Activated T-cell treated with anti-CD3 and anti-CD28 coated beads, Interleukin-2, amount 50 U/mL, for 4 hours (primary cell): ENCODE data around the gene CXCL12. TPM values are rescaled to one million over a fixed set of nuclear protein-coding genes. Genes with fewer than 3 reads are reported as not detected.

Experiments
- ATAC-seq, 2 donors: fragments of 200-7000 bp; cut with Tn5 transposase; one replicate each; pipeline ENCODE4 v1.10.0; 2021
- DNase-seq: peaks from one replicate; pipeline ENCODE4 v3.0.0-alpha.2; 2020
- H3K27me3 Mint-ChIP-seq: one replicate; pipeline ENCODE4 v1.8.0; 2021; ENCODE audit warnings: low read depth, mixed read lengths
- H3K36me3 Mint-ChIP-seq: one replicate; pipeline ENCODE4 v1.8.0; 2022; ENCODE audit warnings: mixed read lengths; ENCODE audit not compliant: insufficient read depth
- H3K4me1 Mint-ChIP-seq: one replicate; pipeline ENCODE4 v1.8.0; 2021; ENCODE audit warnings: low read depth, mixed read lengths
- H3K4me3 Mint-ChIP-seq: one replicate; pipeline ENCODE4 v1.8.0; 2021; ENCODE audit warnings: mild to moderate bottlenecking, moderate library complexity, mixed read lengths
- H3K9me3 Mint-ChIP-seq: one replicate; pipeline ENCODE4 v1.8.0; 2021; ENCODE audit warnings: mixed read lengths
- total RNA-seq, 3 donors: library from RNA; stranded (reverse); gene quantifications; one replicate each; pipeline ENCODE4 v1.2.1, GENCODE V29; 2021

The CXCL12 gene
- total RNA-seq, 3 donors from 2014 or later: 0.13 to 0.16 TPM; not detected in 1

- H3K27me3 Mint-ChIP-seq: peaks cover 2% of the 10 kb centered on the region
Measured at GRCh38 chr10:44369296-44369695, 15.6 kb downstream of the CXCL12 start.

GRCh38 chr10:44368637-44369036, 16.3 kb downstream of the CXCL12 start:
- no peak for DNase-seq
- Mint-ChIP-seq H3K4me1 (no peaks in the 10 kb centered on the region), H3K4me3 (no peak overlapping the region), H3K36me3 (no peaks in the 10 kb centered on the region), H3K27me3 (peaks cover 2% of the 10 kb centered on the region), H3K9me3 (no peaks in the 10 kb centered on the region)
- no peak for ATAC-seq

More at GRCh38 chr10:44369296-44369695, 15.6 kb downstream of the CXCL12 start:
- H3K9me3 Mint-ChIP-seq: no peaks in the 10 kb centered on the region
- H3K4me3 Mint-ChIP-seq: no peak overlapping the region
- no peak for DNase-seq
- H3K4me1 Mint-ChIP-seq: no peaks in the 10 kb centered on the region
- no peak for ATAC-seq
- H3K36me3 Mint-ChIP-seq: no peaks in the 10 kb centered on the region

- H3K4me1 Mint-ChIP-seq: no peaks in the 10 kb centered on the region
- no peak overlapping the region for H3K4me3 Mint-ChIP-seq
- H3K9me3 Mint-ChIP-seq: no peaks in the 10 kb centered on the region
- no peaks in the 10 kb centered on the region for H3K36me3 Mint-ChIP-seq
- no peak for ATAC-seq
- H3K27me3 Mint-ChIP-seq: peaks cover 2% of the 10 kb centered on the region
- no peak for DNase-seq
Measured at GRCh38 chr10:44366941-44367630, 17.8 kb downstream of the CXCL12 start.

DNA sequence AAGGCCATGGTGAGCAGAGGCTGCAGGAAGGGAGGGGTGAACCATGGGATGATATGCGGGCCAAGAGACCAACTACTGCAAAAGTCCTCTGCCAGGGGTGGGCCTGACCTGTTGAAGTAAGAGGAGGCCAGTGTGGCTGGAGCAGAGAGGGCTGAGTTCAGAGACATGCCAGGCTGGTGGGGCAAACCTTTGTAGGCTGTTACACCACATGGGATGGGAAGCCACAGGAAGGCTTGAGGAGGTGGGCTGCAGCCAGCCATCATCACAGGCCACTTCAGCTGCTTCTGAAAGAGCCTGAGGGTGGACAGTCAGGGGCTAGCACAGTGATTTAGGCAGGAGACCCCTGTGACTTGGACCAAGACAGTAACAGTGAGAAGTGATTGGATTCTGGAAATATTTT, 20.3 kb downstream of the CXCL12 start:
- Mint-ChIP-seq H3K36me3 (no peaks in the 10 kb centered on the region), H3K9me3 (no peaks in the 10 kb centered on the region), H3K27me3 (no peaks in the 10 kb centered on the region), H3K4me1 (no peaks in the 10 kb centered on the region), H3K4me3 (no peak overlapping the region)
- ATAC-seq: no peak
- no peak for DNase-seq

DNA sequence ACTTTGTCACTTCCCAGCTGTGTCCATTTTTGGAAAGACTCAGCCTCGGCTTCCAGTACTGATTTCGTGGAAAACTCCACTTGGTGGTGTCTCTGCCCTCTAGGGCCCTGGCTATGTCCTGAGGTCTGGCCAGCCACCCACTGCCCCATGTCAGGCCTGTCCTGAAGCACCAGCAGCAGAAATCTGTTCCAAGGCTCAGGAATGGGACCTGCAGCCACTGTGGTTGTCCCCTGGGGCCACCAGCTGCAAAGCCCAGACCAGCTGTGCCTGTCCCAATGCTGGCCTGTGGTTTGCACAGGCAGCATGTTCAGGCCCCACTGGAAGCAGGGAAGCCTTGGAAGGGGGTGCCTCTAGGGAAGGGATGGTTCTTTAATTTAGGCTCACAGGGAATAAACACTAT, 21.2 kb downstream of the CXCL12 start:
- H3K4me3 Mint-ChIP-seq: no peak overlapping the region
- H3K4me1 Mint-ChIP-seq: no peaks in the 10 kb centered on the region
- ATAC-seq (no peak), DNase-seq (no peak)
- H3K36me3 Mint-ChIP-seq: no peaks in the 10 kb centered on the region
- H3K9me3 Mint-ChIP-seq: no peaks in the 10 kb centered on the region
- H3K27me3 Mint-ChIP-seq: no peaks in the 10 kb centered on the region

DNA sequence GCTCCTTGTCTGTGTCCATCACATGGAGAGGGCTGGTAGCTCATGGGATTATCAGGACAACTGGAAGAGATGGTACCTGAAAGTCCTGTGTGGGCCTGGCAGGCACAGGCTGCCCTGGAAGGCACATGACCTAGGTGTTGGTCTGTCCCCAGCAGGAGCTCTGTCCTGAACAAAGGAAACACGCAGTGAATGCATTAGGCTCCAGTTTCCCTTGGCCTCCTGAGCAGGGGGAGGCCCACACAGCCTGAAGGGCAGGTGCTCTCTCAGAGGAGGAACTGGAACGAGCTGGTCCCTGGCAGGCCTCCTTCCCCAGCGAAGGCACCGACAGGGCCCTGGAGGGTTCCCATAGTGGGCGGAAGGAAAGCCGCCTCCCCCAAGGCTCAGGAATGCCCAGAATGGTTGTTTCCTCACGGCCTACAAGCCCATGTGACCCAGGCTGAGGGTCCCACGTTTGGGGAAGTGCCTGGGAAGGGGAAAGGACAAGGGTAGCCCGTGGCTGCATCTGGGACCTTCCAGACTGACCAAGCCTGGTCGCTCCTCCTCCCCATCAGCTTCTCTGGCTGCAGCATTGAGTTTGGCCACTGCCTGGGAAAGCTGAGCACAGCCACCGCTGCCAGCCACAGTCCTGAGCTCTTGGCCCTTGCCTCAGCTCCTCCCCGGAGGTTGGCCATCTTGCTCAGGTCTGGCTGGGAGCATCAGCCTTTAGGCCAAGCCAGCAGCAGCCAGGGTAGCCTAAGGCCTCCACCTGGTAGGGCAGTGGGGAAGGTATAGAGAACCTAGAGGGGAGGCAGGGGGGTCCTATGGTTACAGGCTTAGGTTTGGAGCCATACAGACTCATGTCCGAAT, 21.8 kb downstream of the CXCL12 start:
- H3K27me3 Mint-ChIP-seq: no peaks in the 10 kb centered on the region

DNA sequence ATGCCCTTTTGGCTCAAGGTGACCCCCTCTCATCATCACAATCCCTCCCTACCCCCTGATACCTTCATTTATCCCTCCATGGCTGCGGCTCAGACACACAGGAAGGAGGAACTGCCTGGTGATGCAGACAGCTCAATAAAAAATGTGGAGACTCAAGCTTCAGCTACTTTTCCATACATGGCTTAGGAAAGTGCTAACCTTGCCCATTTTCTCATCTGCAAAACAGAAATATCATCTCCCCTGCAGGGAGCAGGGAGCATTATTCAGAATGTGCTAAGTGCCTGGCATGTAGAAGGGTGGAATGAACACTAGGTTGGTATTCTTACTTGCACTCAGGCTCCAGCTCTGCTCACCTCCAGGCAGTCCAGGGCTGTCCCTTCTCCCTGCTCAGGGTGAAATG, 23.8 kb downstream of the CXCL12 start:
- Mint-ChIP-seq H3K27me3 (no peaks in the 10 kb centered on the region), H3K9me3 (no peaks in the 10 kb centered on the region), H3K4me3 (no peak overlapping the region), H3K4me1 (no peaks in the 10 kb centered on the region), H3K36me3 (no peaks in the 10 kb centered on the region)
- DNase-seq (no peak), ATAC-seq (no peak)

More for the DNA sequence above, 21.8 kb downstream of the CXCL12 start:
- no peak overlapping the region for H3K4me3 Mint-ChIP-seq
- H3K9me3 Mint-ChIP-seq: no peaks in the 10 kb centered on the region
- H3K4me1 Mint-ChIP-seq: no peaks in the 10 kb centered on the region
- DNase-seq (no peak), ATAC-seq (no peak)
- H3K36me3 Mint-ChIP-seq: no peaks in the 10 kb centered on the region

DNA sequence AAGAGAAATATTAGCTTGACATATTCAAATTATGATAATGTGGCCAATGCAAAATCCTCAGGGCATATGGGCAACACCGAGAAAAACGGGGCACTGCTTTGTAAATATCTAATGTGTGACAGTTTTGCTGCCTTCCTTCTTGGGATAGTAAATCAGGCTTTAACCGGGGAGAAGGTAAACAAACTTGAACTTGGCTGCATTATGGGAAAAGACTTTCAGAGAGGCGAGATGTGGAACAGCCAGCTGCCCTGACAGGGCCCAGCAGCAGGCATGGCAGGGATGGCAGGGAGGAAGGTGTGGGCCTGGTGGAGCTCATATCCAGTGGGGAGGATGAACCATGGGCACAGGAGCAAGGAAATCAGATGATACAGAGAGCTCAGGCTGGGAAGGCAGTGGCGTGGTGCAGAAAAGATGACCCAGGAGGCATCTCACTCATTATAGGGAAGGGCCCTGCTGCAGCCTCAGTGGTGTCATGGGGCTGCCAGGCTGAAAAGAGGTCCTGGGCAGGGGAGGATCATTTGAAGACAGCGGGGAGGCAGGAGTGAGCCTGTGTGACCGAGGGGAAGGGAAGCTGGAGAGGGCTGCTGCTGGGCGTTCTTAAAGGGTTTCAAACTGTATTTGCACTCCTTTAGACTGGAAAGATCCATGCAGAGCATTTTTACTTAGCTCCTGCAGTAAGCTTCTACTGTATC, 26.7 kb downstream of the CXCL12 start:
- Mint-ChIP-seq H3K36me3 (no peaks in the 10 kb centered on the region), H3K4me3 (no peak overlapping the region), H3K4me1 (no peaks in the 10 kb centered on the region), H3K9me3 (no peaks in the 10 kb centered on the region), H3K27me3 (peaks cover 2% of the 10 kb centered on the region)
- no peak for DNase-seq
- ATAC-seq: no peak

DNA sequence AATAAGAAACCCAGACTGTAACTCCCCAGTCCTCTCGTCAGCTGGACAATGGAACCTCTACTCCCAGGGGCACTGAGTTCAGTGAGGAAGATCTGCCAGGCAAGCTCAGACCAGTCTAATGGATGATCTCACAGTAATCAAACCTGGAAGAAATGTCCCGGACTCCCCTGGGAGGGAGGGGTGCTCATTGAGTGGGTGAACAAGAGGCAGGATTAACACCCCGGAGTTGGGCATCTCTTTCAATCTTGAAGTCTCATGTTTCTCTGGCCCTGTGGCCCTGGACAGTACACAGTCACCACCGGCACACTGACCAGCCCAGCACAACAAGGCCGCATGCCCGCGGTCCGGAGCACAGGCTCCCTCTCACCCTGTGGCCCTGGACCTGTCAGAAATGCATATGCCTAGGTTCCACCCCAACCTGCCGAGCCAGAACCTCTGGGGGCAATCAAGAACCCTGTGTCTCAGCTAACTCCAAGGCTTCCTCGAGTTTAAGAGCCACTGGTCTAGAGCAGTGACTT, 27.8 kb downstream of the CXCL12 start:
- no peak for ATAC-seq
- Mint-ChIP-seq H3K36me3 (no peaks in the 10 kb centered on the region), H3K27me3 (peaks cover 2% of the 10 kb centered on the region), H3K9me3 (no peaks in the 10 kb centered on the region), H3K4me3 (no peak overlapping the region), H3K4me1 (no peaks in the 10 kb centered on the region)
- DNase-seq: no peak

- no peak for DNase-seq
- Mint-ChIP-seq H3K9me3 (no peaks in the 10 kb centered on the region), H3K27me3 (peaks cover 2% of the 10 kb centered on the region), H3K4me3 (no peak overlapping the region), H3K4me1 (no peaks in the 10 kb centered on the region), H3K36me3 (no peaks in the 10 kb centered on the region)
- no peak for ATAC-seq
Measured at GRCh38 chr10:44356139-44357022, 28.5 kb downstream of the CXCL12 start.

GRCh38 chr10:44355630-44356029, 29.3 kb downstream of the CXCL12 start:
- H3K36me3 Mint-ChIP-seq: no peaks in the 10 kb centered on the region
- no peaks in the 10 kb centered on the region for H3K9me3 Mint-ChIP-seq
- no peak overlapping the region for H3K4me3 Mint-ChIP-seq
- no peak for ATAC-seq
- H3K27me3 Mint-ChIP-seq: peaks cover 2% of the 10 kb centered on the region
- no peak for DNase-seq
- H3K4me1 Mint-ChIP-seq: no peaks in the 10 kb centered on the region

GRCh38 chr10:44354771-44355170, 30.1 kb downstream of the CXCL12 start:
- ATAC-seq (no peak), DNase-seq (no peak)
- Mint-ChIP-seq H3K27me3 (peaks cover 2% of the 10 kb centered on the region), H3K4me1 (no peaks in the 10 kb centered on the region), H3K36me3 (no peaks in the 10 kb centered on the region), H3K4me3 (no peak overlapping the region), H3K9me3 (no peaks in the 10 kb centered on the region)

DNA sequence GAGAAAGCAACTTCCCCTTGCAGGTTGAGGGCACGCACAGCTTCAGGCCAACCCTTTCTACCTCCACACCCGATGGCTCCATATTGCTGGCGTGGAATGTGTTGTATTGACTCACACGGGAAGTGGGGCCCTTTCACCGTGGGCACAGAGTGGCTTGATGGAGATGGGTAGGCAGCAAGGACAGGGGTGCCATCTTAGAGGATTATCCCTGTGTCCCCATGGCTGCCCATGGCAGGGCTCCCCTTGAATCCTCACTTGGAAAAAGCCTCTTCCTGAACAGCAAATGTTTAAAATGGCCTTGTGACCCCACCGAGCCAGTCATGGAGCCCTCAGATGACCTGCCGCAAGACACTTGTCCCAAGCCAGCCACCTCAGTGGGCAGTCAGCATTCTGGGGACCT, 31.2 kb downstream of the CXCL12 start:
- no peak for ATAC-seq
- no peak overlapping the region for H3K4me3 Mint-ChIP-seq
- DNase-seq: no peak
- H3K27me3 Mint-ChIP-seq: peaks cover 2% of the 10 kb centered on the region
- no peaks in the 10 kb centered on the region for H3K36me3 Mint-ChIP-seq
- H3K4me1 Mint-ChIP-seq: no peaks in the 10 kb centered on the region
- H3K9me3 Mint-ChIP-seq: no peaks in the 10 kb centered on the region

GRCh38 chr10:44353128-44353390, 31.8 kb downstream of the CXCL12 start:
- no peaks in the 10 kb centered on the region for H3K4me1 Mint-ChIP-seq
- no peak overlapping the region for H3K4me3 Mint-ChIP-seq
- no peaks in the 10 kb centered on the region for H3K9me3 Mint-ChIP-seq
- H3K36me3 Mint-ChIP-seq: no peaks in the 10 kb centered on the region
- ATAC-seq: no peak
- no peak for DNase-seq
- H3K27me3 Mint-ChIP-seq: peaks cover 2% of the 10 kb centered on the region
